ENCODE measurements around the gene STYX. TPM values are rescaled to one million over a fixed set of nuclear protein-coding genes. Genes with fewer than 3 reads are reported as not detected.

The STYX gene
- total and polyA plus RNA-seq, 7 donors, result 6.3 to 24.7 (median 18.6) TPM

DNA sequence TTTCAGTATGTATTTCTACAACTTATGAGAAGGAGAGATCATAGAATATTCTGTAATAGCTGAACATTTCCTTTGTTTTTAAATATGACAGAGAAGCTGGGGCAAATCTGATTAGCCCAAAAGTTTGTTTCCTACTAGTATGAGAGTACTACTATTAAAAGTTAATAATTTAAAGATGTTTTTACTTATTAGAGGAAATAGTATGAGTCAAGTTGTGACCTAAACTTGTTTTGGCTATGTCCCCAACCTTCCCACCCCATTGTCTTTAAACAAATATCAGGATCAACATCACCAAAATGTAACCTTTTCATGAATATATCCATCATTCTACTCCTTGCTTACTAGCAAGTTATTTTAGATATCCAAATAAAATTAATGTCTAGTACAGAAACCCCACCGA lies 50.9 kb downstream of the STYX start:
- WGBS, 2 donors, result 86 to 91% methylated on average over 1 of the region's 1 CpG
- TF ChIP-seq CTCF (IDR thresholded peaks at IDR 0.05), result no peak
- no peak for TF ChIP-seq EP300 (IDR thresholded peaks at IDR 0.05)
- TF ChIP-seq POLR2AphosphoS5 (IDR thresholded peaks at IDR 0.05), result no peak
- no peak for TF ChIP-seq POLR2A (IDR thresholded peaks at IDR 0.05)
- peaks cover 0 to 61% (median 0%) of the 10 kb centered on the region in 4 donors for H3K36me3 ChIP-seq

DNA sequence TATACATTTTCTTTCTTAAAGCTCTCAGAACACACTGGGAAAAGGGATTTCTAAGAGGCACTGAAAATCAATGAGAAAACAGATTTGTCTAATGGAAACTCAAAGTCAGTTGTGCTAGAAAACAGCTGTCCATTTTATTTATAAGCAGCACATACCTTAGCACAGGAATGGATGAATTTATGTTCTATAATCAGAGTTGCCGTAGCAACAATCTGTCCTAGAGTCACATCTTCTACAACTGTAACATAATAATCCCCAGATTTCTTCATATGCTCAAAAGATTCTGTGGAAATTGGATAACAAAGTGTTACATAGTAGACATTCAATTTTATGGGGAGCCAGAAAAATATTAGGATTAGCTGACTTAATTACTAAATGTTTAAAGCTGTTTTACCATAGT lies 51.7 kb downstream of the STYX start:
- Histone ChIP-seq H3K4me3 (no peak overlapping the region), H3K4me1 (no peaks in the 10 kb centered on the region), H3K27ac (no peak overlapping the region), H3K27me3 (no peaks in the 10 kb centered on the region), H3K9me3 (no peaks in the 10 kb centered on the region), H3K36me3 (peaks cover 0 to 54% (median 0%) of the 10 kb centered on the region in 4 donors)
- DNase-seq, result no peak
- 98 to 100% methylated on average over 1 of the region's 1 CpG for WGBS, 2 donors
- intact Hi-C loops (cut with DNase I), result no loop called here
- TF ChIP-seq EP300 (IDR thresholded peaks at IDR 0.05) (no peak), CTCF (IDR thresholded peaks at IDR 0.05) (no peak), POLR2AphosphoS5 (IDR thresholded peaks at IDR 0.05) (no peak), POLR2A (IDR thresholded peaks at IDR 0.05) (no peak)

More for the DNA sequence above, 50.9 kb downstream of the STYX start:
- Histone ChIP-seq H3K4me3 (no peak overlapping the region), H3K9me3 (no peaks in the 10 kb centered on the region), H3K27ac (no peak overlapping the region), H3K4me1 (no peaks in the 10 kb centered on the region), H3K27me3 (no peaks in the 10 kb centered on the region)
- intact Hi-C loops (cut with DNase I), result no loop called here
- no peak for DNase-seq

GRCh38 chr14:52783206-52783605 lies 53.2 kb downstream of the STYX start:
- intact Hi-C loops (cut with DNase I), result no loop called here
- peaks cover 0 to 39% (median 0%) of the 10 kb centered on the region in 4 donors for H3K36me3 ChIP-seq
- no peak for TF ChIP-seq POLR2A (IDR thresholded peaks at IDR 0.05)
- no peak for TF ChIP-seq CTCF (IDR thresholded peaks at IDR 0.05)
- no peak for TF ChIP-seq POLR2AphosphoS5 (IDR thresholded peaks at IDR 0.05)
- TF ChIP-seq EP300 (IDR thresholded peaks at IDR 0.05), result no peak
- no peaks in the 10 kb centered on the region for H3K9me3 ChIP-seq
- H3K4me3 ChIP-seq, result no peak overlapping the region
- 90 to 92% methylated on average over 1 of the region's 1 CpG for WGBS, 2 donors
- H3K27ac ChIP-seq, result no peak overlapping the region
- H3K4me1 ChIP-seq, result no peaks in the 10 kb centered on the region
- DNase-seq, result no peak
- H3K27me3 ChIP-seq, result no peaks in the 10 kb centered on the region

DNA sequence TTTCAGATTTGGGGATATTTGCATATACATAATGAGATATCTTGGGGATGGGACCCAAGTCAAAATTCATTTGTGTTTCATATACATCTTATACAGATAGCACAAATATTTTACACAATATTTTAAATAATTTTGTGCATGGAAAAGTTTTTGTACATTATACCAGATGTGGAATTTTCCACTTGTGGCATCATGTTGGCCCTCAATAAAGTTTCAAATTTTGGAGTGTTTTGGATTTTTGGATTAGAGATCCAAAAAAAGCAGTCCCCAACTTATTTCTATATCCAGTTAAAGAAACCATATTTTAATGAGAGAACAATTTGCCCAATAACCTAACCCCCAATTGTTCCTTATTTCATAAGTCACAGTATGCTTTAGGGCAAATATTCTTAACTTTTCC lies 56.9 kb downstream of the STYX start:
- no peak overlapping the region for H3K4me3 ChIP-seq
- H3K27me3 ChIP-seq, result no peaks in the 10 kb centered on the region
- peaks cover 0 to 23% (median 11%) of the 10 kb centered on the region in 4 donors for H3K4me1 ChIP-seq
- DNase-seq, result no peak
- no peak overlapping the region for H3K27ac ChIP-seq
- no peaks in the 10 kb centered on the region for H3K9me3 ChIP-seq
- peaks cover 0 to 12% (median 0%) of the 10 kb centered on the region in 4 donors for H3K36me3 ChIP-seq
- intact Hi-C loops (cut with DNase I), result no loop called here
- TF ChIP-seq CTCF (IDR thresholded peaks at IDR 0.05) (no peak), POLR2AphosphoS5 (IDR thresholded peaks at IDR 0.05) (no peak), EP300 (IDR thresholded peaks at IDR 0.05) (no peak), POLR2A (IDR thresholded peaks at IDR 0.05) (no peak)

DNA sequence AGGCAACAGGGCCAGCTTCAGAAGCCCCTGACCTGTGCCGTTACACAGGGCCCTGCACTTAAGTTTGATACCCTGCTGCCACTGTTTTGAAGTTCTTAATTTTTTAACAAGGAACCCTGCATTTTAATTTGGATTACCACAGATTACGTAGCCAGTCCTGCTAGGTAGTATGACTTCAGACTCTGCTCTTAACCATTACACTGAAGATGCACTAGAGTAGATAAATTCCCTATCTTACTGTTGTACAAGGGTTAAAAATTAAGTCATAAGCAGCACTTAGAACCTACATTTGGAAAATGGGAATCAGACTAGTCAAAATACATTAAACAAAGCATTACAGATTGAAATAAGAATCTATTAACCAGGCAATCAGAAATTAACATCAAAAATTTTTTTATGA lies 59.2 kb downstream of the STYX start:
- no peak overlapping the region for H3K27ac ChIP-seq
- 92 to 95% methylated on average over 2 of the region's 2 CpGs for WGBS, 2 donors
- H3K4me3 ChIP-seq, result no peak overlapping the region
- no peaks in the 10 kb centered on the region for H3K27me3 ChIP-seq
- peaks cover 0 to under 1% (median 0%) of the 10 kb centered on the region in 4 donors for H3K36me3 ChIP-seq
- H3K4me1 ChIP-seq, result peaks cover 0 to 28% (median 14%) of the 10 kb centered on the region in 4 donors
- TF ChIP-seq POLR2AphosphoS5 (IDR thresholded peaks at IDR 0.05) (no peak), POLR2A (IDR thresholded peaks at IDR 0.05) (no peak), EP300 (IDR thresholded peaks at IDR 0.05) (no peak), CTCF (IDR thresholded peaks at IDR 0.05) (no peak)
- intact Hi-C loops (cut with DNase I), result no loop called here
- DNase-seq, result no peak
- no peaks in the 10 kb centered on the region for H3K9me3 ChIP-seq
